PFSK-1 (cell line): ENCODE results near the gene CAMK4.

Source experiments
- POLR2AphosphoS5 ChIP-seq: IDR thresholded peaks from 2 replicates; pipeline ENCODE4 v1.6.1; 2012; ENCODE audit warnings: low read depth, mild to moderate bottlenecking, control low read depth, low read length, moderate library complexity
- TAF1 ChIP-seq: IDR thresholded peaks from 2 replicates; pipeline ENCODE4 v1.6.1; 2012; ENCODE audit warnings: low read length, control low read depth, borderline replicate concordance; ENCODE audit not compliant: insufficient read depth

DNA sequence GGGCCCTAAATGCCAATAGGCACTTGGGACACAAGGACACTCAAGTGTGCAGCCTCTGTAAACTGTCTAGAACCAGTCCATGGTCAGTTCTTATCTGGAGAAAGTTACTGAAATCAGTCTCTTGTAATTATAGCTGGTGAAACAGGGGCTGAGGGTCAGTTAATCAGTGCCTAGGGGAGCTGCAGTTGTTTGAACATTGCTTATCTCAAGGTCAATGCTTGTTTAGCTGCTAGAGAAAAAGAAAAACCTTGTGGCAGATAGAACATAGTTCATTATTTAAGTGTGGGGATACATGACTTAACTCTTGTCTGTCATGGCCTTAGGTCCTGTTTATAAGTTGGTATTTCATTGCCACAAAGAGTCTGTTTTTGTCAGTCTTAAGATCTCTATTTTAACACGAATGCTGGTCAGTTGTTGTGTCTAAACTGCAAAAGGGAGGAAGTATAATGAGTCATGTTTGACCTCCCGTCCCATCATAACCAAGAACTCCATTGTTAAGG, 180.1 kb downstream of the CAMK4 start:
- TF ChIP-seq TAF1 (no peak), POLR2AphosphoS5 (no peak)
